HEK293 (cell line): ENCODE measurements around the gene CYB561D2.

Experiments
- CTCF ChIA-PET: fragments of 350-600 bp; formaldehyde crosslinking; extraction: SDS; loops from one replicate; lab custom pipeline; 2021; ENCODE audit warnings: antibody characterized with exemption; lab: Yijun Ruan, JAX
- POLR2A ChIA-PET: fragments of 300-600 bp; formaldehyde crosslinking; extraction: SDS; loops from one replicate; lab custom pipeline; 2020; ENCODE audit warnings: antibody characterized with exemption, inconsistent platforms; lab: Yijun Ruan, JAX
- H3K27ac ChIP-seq: fragments of 200-500 bp; sonication (Bioruptor generic); 2 replicates; pipeline ENCODE4 v1.5.1; 2014; ENCODE audit warnings: low read depth, low read length, control low read depth, inconsistent platforms; ENCODE audit errors: extremely low read depth
- H3K36me3 ChIP-seq, 2 experiments: fragments of 200-500 bp in 1 of 2; sonication (Bioruptor generic) in 1 of 2; 1 replicate in 1 of 2; 2 replicates in 1 of 2; pipeline ENCODE4 v1.5.1; 2014 to 2017; ENCODE audit warnings: inconsistent platforms in 2 of 2, low read length in 2 of 2; ENCODE audit not compliant: control insufficient read depth in 2 of 2, insufficient read depth in 1 of 2
- H3K4me1 ChIP-seq: fragments of 200-500 bp; sonication (Bioruptor generic); 2 replicates; pipeline ENCODE4 v1.5.1; 2014; ENCODE audit warnings: mild to moderate bottlenecking, low read length, inconsistent platforms; ENCODE audit not compliant: control insufficient read depth, insufficient read depth
- H3K4me3 ChIP-seq: 2 replicates; pipeline ENCODE4 v1.5.1; 2011; ENCODE audit warnings: low read depth, mild to moderate bottlenecking, control low read depth, low read length, moderate library complexity
- H3K9me3 ChIP-seq: fragments of 200-500 bp; sonication (Bioruptor generic); 2 replicates; pipeline ENCODE4 v1.5.1; 2014; ENCODE audit warnings: low read depth, low read length, inconsistent platforms; ENCODE audit not compliant: control insufficient read depth, insufficient read depth
- OSR2 ChIP-seq: fragments of 450-650 bp; formaldehyde crosslinking; IDR thresholded peaks from 2 replicates; pipeline ENCODE4 v1.5.1; 2016; ENCODE audit warnings: missing biosample characterization, missing genetic modification characterization
- RBAK ChIP-seq: fragments of 450-650 bp; formaldehyde crosslinking; IDR thresholded peaks from 2 replicates; pipeline ENCODE4 v1.5.1; 2016; ENCODE audit warnings: missing biosample characterization, missing genetic modification characterization
- SCRT2 ChIP-seq: fragments of 450-650 bp; formaldehyde crosslinking; IDR thresholded peaks from 2 replicates; pipeline ENCODE4 v1.5.1; 2016; ENCODE audit warnings: missing biosample characterization, missing genetic modification characterization
- TCF7L2 ChIP-seq: IDR thresholded peaks from 2 replicates; pipeline ENCODE4 v1.6.1; 2011; ENCODE audit warnings: low read depth, mild to moderate bottlenecking, inconsistent platforms, low read length, moderate library complexity, borderline replicate concordance
- ZBTB20 ChIP-seq: fragments of 450-650 bp; formaldehyde crosslinking; IDR thresholded peaks from 2 replicates; pipeline ENCODE4 v1.5.1; 2016; ENCODE audit warnings: missing biosample characterization, missing genetic modification characterization
- ZBTB7A ChIP-seq: fragments of 450-650 bp; formaldehyde crosslinking; IDR thresholded peaks from 2 replicates; pipeline ENCODE4 v1.5.1; 2016; ENCODE audit warnings: low read depth, missing biosample characterization, missing genetic modification characterization
- ZNF211 ChIP-seq: fragments of 450-650 bp; formaldehyde crosslinking; IDR thresholded peaks from 2 replicates; pipeline ENCODE4 v1.5.1; 2016; ENCODE audit warnings: low read depth, missing biosample characterization, missing genetic modification characterization
- ZNF223 ChIP-seq: fragments of 450-650 bp; formaldehyde crosslinking; IDR thresholded peaks from 2 replicates; pipeline ENCODE4 v1.5.1; 2016; ENCODE audit warnings: missing biosample characterization, missing genetic modification characterization
- ZNF433 ChIP-seq: fragments of 450-650 bp; formaldehyde crosslinking; IDR thresholded peaks from 2 replicates; pipeline ENCODE4 v1.5.1; 2016; ENCODE audit warnings: missing biosample characterization, missing genetic modification characterization, low read depth
- ZNF610 ChIP-seq: fragments of 450-650 bp; formaldehyde crosslinking; IDR thresholded peaks from 2 replicates; pipeline ENCODE4 v1.5.1; 2016; ENCODE audit warnings: missing biosample characterization, missing genetic modification characterization, borderline replicate concordance
- ZNF76 ChIP-seq: fragments of 450-650 bp; formaldehyde crosslinking; IDR thresholded peaks from 2 replicates; pipeline ENCODE4; 2016; ENCODE audit warnings: low read depth, missing biosample characterization, missing genetic modification characterization, borderline replicate concordance
- TF ChIP-seq, protein P1 (sequence below): fragments of 450-650 bp; formaldehyde crosslinking; IDR thresholded peaks from 2 replicates; pipeline ENCODE4 v1.5.1; 2016; ENCODE audit warnings: missing biosample characterization, missing genetic modification characterization
- TF ChIP-seq, protein P2 (sequence below): fragments of 450-650 bp; formaldehyde crosslinking; IDR thresholded peaks from 2 replicates; pipeline ENCODE4 v1.5.1; 2016; ENCODE audit warnings: missing biosample characterization, missing genetic modification characterization
- TF ChIP-seq, protein P3 (sequence below): fragments of 450-650 bp; formaldehyde crosslinking; IDR thresholded peaks from 2 replicates; pipeline ENCODE4 v1.5.1; 2016; ENCODE audit warnings: missing biosample characterization, missing genetic modification characterization
- TF ChIP-seq, protein P4 (sequence below): fragments of 450-650 bp; formaldehyde crosslinking; IDR thresholded peaks from 2 replicates; pipeline ENCODE4 v1.5.1; 2016; ENCODE audit warnings: missing biosample characterization, missing genetic modification characterization
- TF ChIP-seq, protein P5 (sequence below): fragments of 450-650 bp; formaldehyde crosslinking; IDR thresholded peaks from 2 replicates; pipeline ENCODE4 v1.5.1; 2016; ENCODE audit warnings: missing biosample characterization, missing genetic modification characterization

The CYB561D2 gene

DNA sequence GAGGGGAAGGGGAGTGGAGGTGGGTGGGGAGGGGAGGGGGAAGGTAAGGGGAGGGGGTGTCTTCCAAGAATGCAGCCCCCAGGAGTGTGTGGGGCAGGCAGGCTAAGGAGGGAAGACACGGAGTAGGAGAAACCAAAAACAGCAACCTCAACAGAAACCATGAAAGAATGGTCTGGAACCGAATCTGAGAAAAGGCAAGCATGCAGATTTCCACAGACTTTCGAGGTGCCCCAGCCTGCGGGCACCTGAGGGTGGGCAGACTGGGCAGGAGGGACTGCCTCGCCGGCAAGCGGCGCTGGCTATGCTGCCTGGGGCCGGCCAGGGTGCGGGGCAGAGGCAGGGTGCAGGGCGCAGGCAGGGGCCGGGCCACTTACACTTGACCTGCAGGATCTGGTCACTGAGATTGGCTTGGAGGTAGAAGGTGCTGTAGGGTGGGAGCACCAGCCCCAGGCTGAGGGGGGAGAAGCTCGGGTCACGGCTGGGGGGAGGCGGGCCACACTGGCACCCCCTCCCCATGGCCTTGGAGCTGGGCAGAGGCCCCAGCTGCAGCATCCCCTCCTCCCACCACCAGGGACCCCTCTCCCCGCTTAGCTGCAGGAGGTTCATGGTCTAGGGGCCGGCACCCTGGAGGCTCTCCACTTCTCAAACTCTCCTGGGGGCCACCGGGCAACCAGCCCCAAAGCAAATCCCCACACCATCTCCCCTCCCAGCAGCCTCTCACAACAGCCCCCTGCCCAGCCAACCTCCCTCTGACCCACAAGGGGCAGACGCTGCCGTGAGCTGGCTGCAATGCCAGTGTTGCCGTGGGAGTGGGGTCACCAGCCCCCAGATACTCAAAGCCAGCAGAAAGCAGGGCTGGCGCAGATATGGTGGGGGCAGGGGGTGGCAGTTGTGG, 23.9 kb downstream of the CYB561D2 start (continued):
- TF ChIP-seq, protein P1, sequence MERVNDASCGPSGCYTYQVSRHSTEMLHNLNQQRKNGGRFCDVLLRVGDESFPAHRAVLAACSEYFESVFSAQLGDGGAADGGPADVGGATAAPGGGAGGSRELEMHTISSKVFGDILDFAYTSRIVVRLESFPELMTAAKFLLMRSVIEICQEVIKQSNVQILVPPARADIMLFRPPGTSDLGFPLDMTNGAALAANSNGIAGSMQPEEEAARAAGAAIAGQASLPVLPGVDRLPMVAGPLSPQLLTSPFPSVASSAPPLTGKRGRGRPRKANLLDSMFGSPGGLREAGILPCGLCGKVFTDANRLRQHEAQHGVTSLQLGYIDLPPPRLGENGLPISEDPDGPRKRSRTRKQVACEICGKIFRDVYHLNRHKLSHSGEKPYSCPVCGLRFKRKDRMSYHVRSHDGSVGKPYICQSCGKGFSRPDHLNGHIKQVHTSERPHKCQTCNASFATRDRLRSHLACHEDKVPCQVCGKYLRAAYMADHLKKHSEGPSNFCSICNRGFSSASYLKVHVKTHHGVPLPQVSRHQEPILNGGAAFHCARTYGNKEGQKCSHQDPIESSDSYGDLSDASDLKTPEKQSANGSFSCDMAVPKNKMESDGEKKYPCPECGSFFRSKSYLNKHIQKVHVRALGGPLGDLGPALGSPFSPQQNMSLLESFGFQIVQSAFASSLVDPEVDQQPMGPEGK (tag by site-specific recombination), result no peak
- no peak for TF ChIP-seq ZNF223 (tag by site-specific recombination)
- TF ChIP-seq, all 188 proteins: peak for 0

DNA sequence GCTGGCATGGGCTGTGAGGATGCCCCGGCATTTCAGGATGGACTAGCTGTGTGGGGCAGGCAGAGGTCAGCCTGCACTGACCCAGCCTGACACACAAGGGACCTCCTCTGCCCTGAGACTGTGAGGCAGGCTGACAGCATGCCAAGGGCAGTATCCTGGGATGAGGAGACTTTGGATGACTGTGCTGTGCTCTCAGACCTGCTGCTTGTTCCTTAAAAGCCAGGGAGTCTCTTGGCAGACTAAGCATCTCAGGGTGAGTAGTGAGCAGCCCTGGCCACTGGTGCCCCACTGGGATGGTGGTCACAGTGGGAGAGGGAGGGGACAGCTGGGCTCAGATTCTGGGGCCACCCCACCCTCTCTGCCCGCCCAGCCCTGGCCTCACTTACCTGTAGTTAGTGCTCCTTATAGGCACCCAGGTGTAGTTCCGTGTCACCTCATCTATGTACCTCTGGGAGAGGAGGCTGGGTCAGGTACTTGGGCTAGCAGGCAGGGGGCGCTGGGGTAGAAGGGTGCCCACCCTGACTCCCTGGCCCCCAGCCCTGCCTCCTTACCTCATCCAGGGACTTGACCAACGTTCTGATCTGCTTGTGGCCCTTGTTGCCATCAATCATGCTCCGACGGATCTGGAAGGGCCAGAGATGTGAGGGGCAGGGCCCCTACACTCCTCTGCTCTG, 24.7 kb downstream of the CYB561D2 start:
- POLR2A ChIA-PET, result no interaction called here
- no peak overlapping the region for H3K27ac ChIP-seq
- no peaks in the 10 kb centered on the region for H3K9me3 ChIP-seq
- no peak overlapping the region for H3K4me3 ChIP-seq
- TF ChIP-seq TCF7L2 (no peak), ZBTB20 (tag by site-specific recombination) (no peak), RBAK (no peak), ZNF610 (tag by site-specific recombination) (no peak), ZNF211 (tag by site-specific recombination) (no peak), ZNF433 (tag by site-specific recombination) (no peak), ZNF76 (no peak), SCRT2 (no peak), OSR2 (tag by site-specific recombination) (no peak), ZBTB7A (tag by site-specific recombination) (no peak)
- TF ChIP-seq, protein P2, sequence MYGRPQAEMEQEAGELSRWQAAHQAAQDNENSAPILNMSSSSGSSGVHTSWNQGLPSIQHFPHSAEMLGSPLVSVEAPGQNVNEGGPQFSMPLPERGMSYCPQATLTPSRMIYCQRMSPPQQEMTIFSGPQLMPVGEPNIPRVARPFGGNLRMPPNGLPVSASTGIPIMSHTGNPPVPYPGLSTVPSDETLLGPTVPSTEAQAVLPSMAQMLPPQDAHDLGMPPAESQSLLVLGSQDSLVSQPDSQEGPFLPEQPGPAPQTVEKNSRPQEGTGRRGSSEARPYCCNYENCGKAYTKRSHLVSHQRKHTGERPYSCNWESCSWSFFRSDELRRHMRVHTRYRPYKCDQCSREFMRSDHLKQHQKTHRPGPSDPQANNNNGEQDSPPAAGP, result no peak
- TF ChIP-seq, protein P3, sequence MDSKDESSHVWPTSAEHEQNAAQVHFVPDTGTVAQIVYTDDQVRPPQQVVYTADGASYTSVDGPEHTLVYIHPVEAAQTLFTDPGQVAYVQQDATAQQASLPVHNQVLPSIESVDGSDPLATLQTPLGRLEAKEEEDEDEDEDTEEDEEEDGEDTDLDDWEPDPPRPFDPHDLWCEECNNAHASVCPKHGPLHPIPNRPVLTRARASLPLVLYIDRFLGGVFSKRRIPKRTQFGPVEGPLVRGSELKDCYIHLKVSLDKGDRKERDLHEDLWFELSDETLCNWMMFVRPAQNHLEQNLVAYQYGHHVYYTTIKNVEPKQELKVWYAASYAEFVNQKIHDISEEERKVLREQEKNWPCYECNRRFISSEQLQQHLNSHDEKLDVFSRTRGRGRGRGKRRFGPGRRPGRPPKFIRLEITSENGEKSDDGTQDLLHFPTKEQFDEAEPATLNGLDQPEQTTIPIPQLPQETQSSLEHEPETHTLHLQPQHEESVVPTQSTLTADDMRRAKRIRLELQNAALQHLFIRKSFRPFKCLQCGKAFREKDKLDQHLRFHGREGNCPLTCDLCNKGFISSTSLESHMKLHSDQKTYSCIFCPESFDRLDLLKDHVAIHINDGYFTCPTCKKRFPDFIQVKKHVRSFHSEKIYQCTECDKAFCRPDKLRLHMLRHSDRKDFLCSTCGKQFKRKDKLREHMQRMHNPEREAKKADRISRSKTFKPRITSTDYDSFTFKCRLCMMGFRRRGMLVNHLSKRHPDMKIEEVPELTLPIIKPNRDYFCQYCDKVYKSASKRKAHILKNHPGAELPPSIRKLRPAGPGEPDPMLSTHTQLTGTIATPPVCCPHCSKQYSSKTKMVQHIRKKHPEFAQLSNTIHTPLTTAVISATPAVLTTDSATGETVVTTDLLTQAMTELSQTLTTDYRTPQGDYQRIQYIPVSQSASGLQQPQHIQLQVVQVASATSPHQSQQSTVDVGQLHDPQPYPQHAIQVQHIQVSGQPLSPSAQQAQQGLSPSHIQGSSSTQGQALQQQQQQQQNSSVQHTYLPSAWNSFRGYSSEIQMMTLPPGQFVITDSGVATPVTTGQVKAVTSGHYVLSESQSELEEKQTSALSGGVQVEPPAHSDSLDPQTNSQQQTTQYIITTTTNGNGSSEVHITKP (tag by site-specific recombination), result no peak
- TF ChIP-seq, protein P4, sequence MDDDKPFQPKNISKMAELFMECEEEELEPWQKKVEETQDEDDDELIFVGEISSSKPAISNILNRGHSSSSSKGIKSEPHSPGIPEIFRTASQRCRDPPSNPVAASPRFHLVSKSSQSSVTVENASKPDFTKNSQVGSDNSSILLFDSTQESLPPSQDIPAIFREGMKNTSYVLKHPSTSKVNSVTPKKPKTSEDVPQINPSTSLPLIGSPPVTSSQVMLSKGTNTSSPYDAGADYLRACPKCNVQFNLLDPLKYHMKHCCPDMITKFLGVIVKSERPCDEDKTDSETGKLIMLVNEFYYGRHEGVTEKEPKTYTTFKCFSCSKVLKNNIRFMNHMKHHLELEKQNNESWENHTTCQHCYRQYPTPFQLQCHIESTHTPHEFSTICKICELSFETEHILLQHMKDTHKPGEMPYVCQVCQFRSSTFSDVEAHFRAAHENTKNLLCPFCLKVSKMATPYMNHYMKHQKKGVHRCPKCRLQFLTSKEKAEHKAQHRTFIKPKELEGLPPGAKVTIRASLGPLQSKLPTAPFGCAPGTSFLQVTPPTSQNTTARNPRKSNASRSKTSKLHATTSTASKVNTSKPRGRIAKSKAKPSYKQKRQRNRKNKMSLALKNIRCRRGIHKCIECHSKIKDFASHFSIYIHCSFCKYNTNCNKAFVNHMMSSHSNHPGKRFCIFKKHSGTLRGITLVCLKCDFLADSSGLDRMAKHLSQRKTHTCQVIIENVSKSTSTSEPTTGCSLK (tag by site-specific recombination), result no peak
- TF ChIP-seq, protein P5, sequence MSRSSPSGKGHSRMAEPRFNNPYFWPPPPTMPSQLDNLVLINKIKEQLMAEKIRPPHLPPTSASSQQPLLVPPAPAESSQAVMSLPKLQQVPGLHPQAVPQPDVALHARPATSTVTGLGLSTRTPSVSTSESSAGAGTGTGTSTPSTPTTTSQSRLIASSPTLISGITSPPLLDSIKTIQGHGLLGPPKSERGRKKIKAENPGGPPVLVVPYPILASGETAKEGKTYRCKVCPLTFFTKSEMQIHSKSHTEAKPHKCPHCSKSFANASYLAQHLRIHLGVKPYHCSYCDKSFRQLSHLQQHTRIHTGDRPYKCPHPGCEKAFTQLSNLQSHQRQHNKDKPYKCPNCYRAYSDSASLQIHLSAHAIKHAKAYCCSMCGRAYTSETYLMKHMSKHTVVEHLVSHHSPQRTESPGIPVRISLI, result no peak
- no peaks in the 10 kb centered on the region for H3K36me3 ChIP-seq
- H3K4me1 ChIP-seq, result no peaks in the 10 kb centered on the region
- CTCF ChIA-PET, result interaction anchor here (0.5 to 1.2 kb wide), 2 partner anchors 14 to 334 kb away, joined by 3 to 4 read pairs; no protein-coding TSS in a partner anchor
